GM13977 (cell line): ENCODE data around the gene THSD4.

Source experiments
- DNase-seq: peaks from one replicate; pipeline ENCODE4 v3.0.0; 2012; ENCODE audit warnings: low spot score
- in situ Hi-C: fragments of 300-500 bp; cut with MboI; formaldehyde crosslinking; loops from one replicate; pipeline ENCODE4 v1.12.0; 2022; ENCODE audit warnings: low sequenced_read_pairs, low pct_unique_long_range_greater_than_20kb, mixed read lengths, inconsistent platforms; ENCODE audit not compliant: unreplicated experiment
- TF ChIP-seq, protein P1 (sequence below): IDR thresholded peaks from 2 replicates; pipeline ENCODE4 v1.5.1; 2012; ENCODE audit warnings: mild to moderate bottlenecking, control low read depth; ENCODE audit not compliant: insufficient read depth; ENCODE audit errors: extremely low read depth, missing control alignments

THSD4 gene

GRCh38 chr15:71410347-71410746 lies 295.1 kb downstream of the THSD4 start:
- in situ Hi-C loops, result loop anchor here (25.0 kb wide), 1 partner anchor 398 kb away; no protein-coding TSS in a partner anchor
- no peak for DNase-seq
- TF ChIP-seq, protein P1, sequence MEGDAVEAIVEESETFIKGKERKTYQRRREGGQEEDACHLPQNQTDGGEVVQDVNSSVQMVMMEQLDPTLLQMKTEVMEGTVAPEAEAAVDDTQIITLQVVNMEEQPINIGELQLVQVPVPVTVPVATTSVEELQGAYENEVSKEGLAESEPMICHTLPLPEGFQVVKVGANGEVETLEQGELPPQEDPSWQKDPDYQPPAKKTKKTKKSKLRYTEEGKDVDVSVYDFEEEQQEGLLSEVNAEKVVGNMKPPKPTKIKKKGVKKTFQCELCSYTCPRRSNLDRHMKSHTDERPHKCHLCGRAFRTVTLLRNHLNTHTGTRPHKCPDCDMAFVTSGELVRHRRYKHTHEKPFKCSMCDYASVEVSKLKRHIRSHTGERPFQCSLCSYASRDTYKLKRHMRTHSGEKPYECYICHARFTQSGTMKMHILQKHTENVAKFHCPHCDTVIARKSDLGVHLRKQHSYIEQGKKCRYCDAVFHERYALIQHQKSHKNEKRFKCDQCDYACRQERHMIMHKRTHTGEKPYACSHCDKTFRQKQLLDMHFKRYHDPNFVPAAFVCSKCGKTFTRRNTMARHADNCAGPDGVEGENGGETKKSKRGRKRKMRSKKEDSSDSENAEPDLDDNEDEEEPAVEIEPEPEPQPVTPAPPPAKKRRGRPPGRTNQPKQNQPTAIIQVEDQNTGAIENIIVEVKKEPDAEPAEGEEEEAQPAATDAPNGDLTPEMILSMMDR, result no peak

- no peak for DNase-seq
- in situ Hi-C loops, result loop anchor here (25.0 kb wide), 1 partner anchor 400 kb away; no protein-coding TSS in a partner anchor
- TF ChIP-seq, protein P1, result no peak
These were observed 296.5 kb downstream of the THSD4 start for GRCh38 chr15:71411538-71412482.

GRCh38 chr15:71413419-71413818 lies 298.1 kb downstream of the THSD4 start:
- in situ Hi-C loops, result loop anchor here (25.0 kb wide), 1 partner anchor 401 kb away; no protein-coding TSS in a partner anchor
- TF ChIP-seq, protein P1, result no peak
- DNase-seq, result no peak

GRCh38 chr15:71414853-71415252 lies 299.6 kb downstream of the THSD4 start:
- in situ Hi-C loops, result loop anchor here (25.0 kb wide), 1 partner anchor 403 kb away; no protein-coding TSS in a partner anchor
- DNase-seq, result no peak
- TF ChIP-seq, protein P1, result no peak

- in situ Hi-C loops, result loop anchor here (25.0 kb wide), 1 partner anchor 410 kb away; no protein-coding TSS in a partner anchor
- no peak for DNase-seq
These were observed 307.4 kb downstream of the THSD4 start for GRCh38 chr15:71422530-71423259.

DNA sequence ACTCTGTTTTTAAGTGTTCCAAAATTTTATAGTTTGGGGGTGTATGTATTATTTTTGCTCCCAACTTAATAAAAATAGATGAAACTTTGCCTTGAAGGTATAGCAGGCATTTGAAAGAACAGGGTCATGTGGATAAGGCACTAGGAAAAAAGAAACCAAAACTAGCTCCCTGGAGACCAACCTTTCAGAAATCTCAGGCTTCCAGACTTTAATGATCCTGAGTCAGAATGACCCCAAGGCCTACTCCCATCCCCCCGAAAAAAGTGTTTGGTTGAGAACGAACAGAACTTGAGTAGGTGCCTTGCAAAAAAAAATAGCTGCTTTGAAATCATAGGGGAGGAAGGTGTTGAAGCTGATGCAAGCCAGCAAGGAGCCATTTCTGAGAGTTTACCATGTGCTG lies 309.5 kb downstream of the THSD4 start:
- in situ Hi-C loops, result loop anchor here (25.0 kb wide), 2 partner anchors 412 to 587 kb away; no protein-coding TSS in a partner anchor

More at GRCh38 chr15:71422530-71423259, 307.4 kb downstream of the THSD4 start:
- TF ChIP-seq, protein P1, result no peak

More for the DNA sequence above, 309.5 kb downstream of the THSD4 start:
- TF ChIP-seq, protein P1, result no peak
- DNase-seq, result no peak
